GM20000 (cell line): ENCODE measurements around the gene MAPT.

Source experiments
- DNase-seq: peaks from one replicate; pipeline ENCODE4 v3.0.0; 2012; ENCODE audit warnings: low spot score
- CTCF ChIP-seq: IDR thresholded peaks from 2 replicates; pipeline ENCODE4 v1.5.1; 2012; ENCODE audit warnings: mild to moderate bottlenecking, control low read depth; ENCODE audit errors: extremely low read depth, missing control alignments

The MAPT gene

GRCh38 chr17:45974916-45975630 lies 80.7 kb downstream of the MAPT start:
- no peak for TF ChIP-seq CTCF
- DNase-seq = no peak

- no peak for DNase-seq
- no peak for TF ChIP-seq CTCF
These were observed 81.4 kb downstream of the MAPT start for GRCh38 chr17:45975640-45976295.

- no peak for TF ChIP-seq CTCF
- DNase-seq = no peak
These were observed 82.0 kb downstream of the MAPT start for GRCh38 chr17:45976391-45976754.

- no peak for TF ChIP-seq CTCF
- no peak for DNase-seq
These were observed 82.6 kb downstream of the MAPT start for GRCh38 chr17:45976755-45977505.

- no peak for TF ChIP-seq CTCF
- DNase-seq = no peak
These were observed 83.1 kb downstream of the MAPT start for GRCh38 chr17:45977506-45977824.

- no peak for DNase-seq
- TF ChIP-seq CTCF = no peak
These were observed 83.7 kb downstream of the MAPT start for GRCh38 chr17:45977976-45978626.

- no peak for DNase-seq
- TF ChIP-seq CTCF = no peak
These were observed 84.8 kb downstream of the MAPT start for GRCh38 chr17:45979137-45979536.
